ENCODE results near the gene C4BPA.

DNA sequence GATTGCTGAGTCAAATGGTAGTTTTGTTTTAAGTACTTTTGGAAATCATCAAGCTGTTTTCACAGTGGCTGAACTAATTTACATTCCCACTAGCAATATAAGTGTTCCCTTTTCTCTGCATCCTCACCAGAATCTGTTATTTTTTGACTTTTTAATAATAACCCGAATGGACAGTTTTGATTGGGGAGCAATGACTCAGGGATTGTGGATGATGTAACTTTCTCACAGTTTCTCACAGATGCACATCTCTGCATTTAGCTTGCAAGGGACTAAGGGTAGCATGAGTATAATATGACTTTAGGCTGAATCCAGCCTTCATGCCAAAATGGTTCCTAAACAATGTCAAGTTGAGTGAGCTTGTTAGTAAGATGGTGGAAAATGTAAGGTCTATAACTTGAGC is 90.2 kb downstream of the C4BPA start:
- TF ChIP-seq, protein P1, sequence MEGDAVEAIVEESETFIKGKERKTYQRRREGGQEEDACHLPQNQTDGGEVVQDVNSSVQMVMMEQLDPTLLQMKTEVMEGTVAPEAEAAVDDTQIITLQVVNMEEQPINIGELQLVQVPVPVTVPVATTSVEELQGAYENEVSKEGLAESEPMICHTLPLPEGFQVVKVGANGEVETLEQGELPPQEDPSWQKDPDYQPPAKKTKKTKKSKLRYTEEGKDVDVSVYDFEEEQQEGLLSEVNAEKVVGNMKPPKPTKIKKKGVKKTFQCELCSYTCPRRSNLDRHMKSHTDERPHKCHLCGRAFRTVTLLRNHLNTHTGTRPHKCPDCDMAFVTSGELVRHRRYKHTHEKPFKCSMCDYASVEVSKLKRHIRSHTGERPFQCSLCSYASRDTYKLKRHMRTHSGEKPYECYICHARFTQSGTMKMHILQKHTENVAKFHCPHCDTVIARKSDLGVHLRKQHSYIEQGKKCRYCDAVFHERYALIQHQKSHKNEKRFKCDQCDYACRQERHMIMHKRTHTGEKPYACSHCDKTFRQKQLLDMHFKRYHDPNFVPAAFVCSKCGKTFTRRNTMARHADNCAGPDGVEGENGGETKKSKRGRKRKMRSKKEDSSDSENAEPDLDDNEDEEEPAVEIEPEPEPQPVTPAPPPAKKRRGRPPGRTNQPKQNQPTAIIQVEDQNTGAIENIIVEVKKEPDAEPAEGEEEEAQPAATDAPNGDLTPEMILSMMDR (IDR thresholded peaks at IDR 0.05) = no peak
- TF ChIP-seq POLR2A (IDR thresholded peaks at IDR 0.05) = no peak
